ENCODE results near the gene CCL24.
"Not testable (repeated sequence)": the region's sequence is repeated elsewhere in the genome, so short reads cannot be mapped to it uniquely, and the experiment has no call there.

The CCL24 gene

GRCh38 chr7:75779516-75779915, 34.1 kb downstream of the CCL24 start:
- not testable (repeated sequence) for DNase-seq

- DNase-seq: not testable (repeated sequence)
These were observed 34.6 kb downstream of the CCL24 start for GRCh38 chr7:75779035-75779434.

- DNase-seq: peak; percentile 42 to 50
These were observed 37.2 kb downstream of the CCL24 start for GRCh38 chr7:75776295-75776971.

GRCh38 chr7:75773958-75774357, 39.6 kb downstream of the CCL24 start:
- not testable (repeated sequence) for DNase-seq

- DNase-seq: no peak
These were observed 41.2 kb downstream of the CCL24 start, which contains the start of gene CCL26 for GRCh38 chr7:75772081-75773077. Gene CCL26, minus strand, starts transcription at chr7:75772211. Its CDS starts 35 bp downstream, at chr7:75772176.

- DNase-seq: no peak
These were observed 42.4 kb downstream of the CCL24 start for GRCh38 chr7:75771224-75771623.

GRCh38 chr7:75762350-75762917, 51.2 kb downstream of the CCL24 start:
- DNase-seq: no peak

GRCh38 chr7:75761801-75762200, 51.8 kb downstream of the CCL24 start:
- not testable (repeated sequence) for DNase-seq

Measured in activated CD4-positive, alpha-beta T cell treated with anti-CD3 and anti-CD28 coated beads, Interleukin-2, amount 50 U/mL, for 4 hours (primary cell).